Loucy (cell line): ENCODE measurements around the gene SLC5A10.

Experiments used
- EZH2phosphoT487 ChIP-seq: fragments of 200-600 bp; IDR thresholded peaks from 2 replicates; pipeline ENCODE4 v1.6.1; 2018; ENCODE audit warnings: antibody characterized with exemption, mild to moderate bottlenecking, moderate library complexity, borderline replicate concordance
- TF ChIP-seq, protein P1 (sequence below): fragments of 200-600 bp; sonication (generic); conservative IDR thresholded peaks from 2 replicates; pipeline ENCODE4 v1.5.1; 2014; ENCODE audit warnings: mild to moderate bottlenecking, antibody characterized with exemption, low read length

DNA sequence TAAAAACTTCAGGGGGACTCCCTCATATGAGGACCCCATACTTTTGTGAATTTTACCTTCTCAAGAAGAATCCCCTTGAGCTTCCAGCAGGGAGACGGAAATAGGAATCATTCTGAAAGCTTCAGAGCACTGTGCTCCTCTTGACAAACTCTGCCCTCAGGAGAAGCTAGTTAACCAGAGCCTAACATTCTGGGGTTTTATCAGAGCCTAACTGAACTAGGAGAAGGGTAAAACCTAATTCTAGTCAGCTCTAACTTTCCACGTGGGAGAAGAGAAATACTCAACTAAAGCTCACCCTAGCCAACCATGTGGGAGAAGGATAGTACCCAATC, 13.3 kb upstream of the SLC5A10 start:
- TF ChIP-seq, protein P1, sequence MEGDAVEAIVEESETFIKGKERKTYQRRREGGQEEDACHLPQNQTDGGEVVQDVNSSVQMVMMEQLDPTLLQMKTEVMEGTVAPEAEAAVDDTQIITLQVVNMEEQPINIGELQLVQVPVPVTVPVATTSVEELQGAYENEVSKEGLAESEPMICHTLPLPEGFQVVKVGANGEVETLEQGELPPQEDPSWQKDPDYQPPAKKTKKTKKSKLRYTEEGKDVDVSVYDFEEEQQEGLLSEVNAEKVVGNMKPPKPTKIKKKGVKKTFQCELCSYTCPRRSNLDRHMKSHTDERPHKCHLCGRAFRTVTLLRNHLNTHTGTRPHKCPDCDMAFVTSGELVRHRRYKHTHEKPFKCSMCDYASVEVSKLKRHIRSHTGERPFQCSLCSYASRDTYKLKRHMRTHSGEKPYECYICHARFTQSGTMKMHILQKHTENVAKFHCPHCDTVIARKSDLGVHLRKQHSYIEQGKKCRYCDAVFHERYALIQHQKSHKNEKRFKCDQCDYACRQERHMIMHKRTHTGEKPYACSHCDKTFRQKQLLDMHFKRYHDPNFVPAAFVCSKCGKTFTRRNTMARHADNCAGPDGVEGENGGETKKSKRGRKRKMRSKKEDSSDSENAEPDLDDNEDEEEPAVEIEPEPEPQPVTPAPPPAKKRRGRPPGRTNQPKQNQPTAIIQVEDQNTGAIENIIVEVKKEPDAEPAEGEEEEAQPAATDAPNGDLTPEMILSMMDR = no peak
- no peak for TF ChIP-seq EZH2phosphoT487
